OCI-LY1 (cell line): Measurements from ENCODE around the gene UPB1.

Source experiments
- H2AFZ ChIP-seq: fragments of 200-600 bp; sonication (generic), shearing (Covaris generic); 2 replicates; pipeline ENCODE4 v1.6.0; 2014; ENCODE audit warnings: antibody characterized with exemption, mild to moderate bottlenecking, low read length
- H3F3A ChIP-seq: fragments of 200-600 bp; sonication (generic), shearing (Covaris generic); 2 replicates; pipeline ENCODE4 v1.6.0; 2014; ENCODE audit warnings: mild to moderate bottlenecking, antibody characterized with exemption, low read length, moderate library complexity; ENCODE audit not compliant: insufficient read depth
- H3K27ac ChIP-seq: fragments of 200-600 bp; sonication (generic); 2 replicates; pipeline ENCODE4 v1.5.1; 2014; ENCODE audit warnings: low read length, mixed run types, mild to moderate bottlenecking, low read depth; ENCODE audit not compliant: poor library complexity, severe bottlenecking
- H3K27me3 ChIP-seq: fragments of 200-600 bp; sonication (generic); 2 replicates; pipeline ENCODE4 v1.6.0; 2014; ENCODE audit warnings: antibody characterized with exemption, mild to moderate bottlenecking, low read length, moderate library complexity; ENCODE audit not compliant: insufficient read depth
- H3K36me3 ChIP-seq: fragments of 200-600 bp; sonication (generic); 2 replicates; pipeline ENCODE4 v1.6.1; 2014; ENCODE audit warnings: mild to moderate bottlenecking, antibody characterized with exemption, low read length, moderate library complexity, mixed read lengths; ENCODE audit not compliant: insufficient read depth
- H3K4me1 ChIP-seq: fragments of 200-600 bp; sonication (generic); 2 replicates; pipeline ENCODE4 v1.5.1; 2014; ENCODE audit warnings: mild to moderate bottlenecking, low read length, moderate library complexity; ENCODE audit not compliant: insufficient read depth, severe bottlenecking
- H3K4me2 ChIP-seq: fragments of 200-600 bp; sonication (generic), shearing (Covaris generic); 2 replicates; pipeline ENCODE4 v1.6.1; 2014; ENCODE audit warnings: low read length
- H3K4me3 ChIP-seq: fragments of 200-600 bp; sonication (generic); 2 replicates; pipeline ENCODE4 v1.5.1; 2014; ENCODE audit warnings: low read length, low read depth, mild to moderate bottlenecking, mixed read lengths; ENCODE audit not compliant: poor library complexity, severe bottlenecking
- H3K79me2 ChIP-seq: fragments of 200-600 bp; shearing (Covaris generic); 2 replicates; pipeline ENCODE4 v1.6.1; 2016; ENCODE audit warnings: mixed run types, low read length, mixed read lengths; ENCODE audit not compliant: insufficient read depth
- H3K9ac ChIP-seq: fragments of 200-600 bp; sonication (generic), shearing (Covaris generic); 2 replicates; pipeline ENCODE4 v1.6.1; 2014; ENCODE audit warnings: mild to moderate bottlenecking, low read length, mixed read lengths
- H3K9me2 ChIP-seq: fragments of 200-600 bp; sonication (generic), shearing (Covaris generic); 2 replicates; pipeline ENCODE4 v1.6.1; 2014; ENCODE audit warnings: low read depth, mild to moderate bottlenecking, low read length, mixed read lengths
- H3K9me3 ChIP-seq: fragments of 200-600 bp; shearing (Covaris generic); 2 replicates; pipeline ENCODE4 v1.6.1; 2014; ENCODE audit warnings: low read length, mixed read lengths
- H4K20me1 ChIP-seq: fragments of 200-600 bp; sonication (generic), shearing (Covaris generic); 2 replicates; pipeline ENCODE4 v1.6.0; 2016; ENCODE audit warnings: mild to moderate bottlenecking, low read length; ENCODE audit not compliant: insufficient read depth
- CTCF ChIP-seq: fragments of 200-600 bp; sonication (generic), shearing (Covaris generic); IDR thresholded peaks from 2 replicates; pipeline ENCODE4 v1.5.1; 2017; ENCODE audit warnings: mild to moderate bottlenecking, antibody characterized with exemption, low read length, moderate library complexity, mixed read lengths
- EZH2 ChIP-seq: fragments of 200-600 bp; sonication (generic), shearing (Covaris generic); IDR thresholded peaks from 2 replicates; pipeline ENCODE4 v1.8.0; 2017; ENCODE audit warnings: borderline replicate concordance, mixed run types, mild to moderate bottlenecking, antibody characterized with exemption, low read length, moderate library complexity, mixed read lengths

UPB1 gene

GRCh38 chr22:24504540-24504939 lies 9.4 kb downstream of the UPB1 start:
- Histone ChIP-seq H3K27ac (no peak overlapping the region), H3K79me2 (no peaks in the 10 kb centered on the region), H3K9ac (no peak overlapping the region)

GRCh38 chr22:24504956-24505736 lies 10.0 kb downstream of the UPB1 start:
- H3K36me3 ChIP-seq = no peaks in the 10 kb centered on the region
- no peak overlapping the region for H3K4me3 ChIP-seq
- no peak overlapping the region for H3K27ac ChIP-seq
- H3K9ac ChIP-seq = no peak overlapping the region
- no peaks in the 10 kb centered on the region for H3K79me2 ChIP-seq
- no peaks in the 10 kb centered on the region for H4K20me1 ChIP-seq
- no peak overlapping the region for H2AFZ ChIP-seq
- H3K4me2 ChIP-seq = no peak overlapping the region
- TF ChIP-seq CTCF = no peak
- no peak for TF ChIP-seq EZH2
- H3K9me2 ChIP-seq = no peaks in the 10 kb centered on the region
- H3F3A ChIP-seq = peaks cover 4% of the 10 kb centered on the region
- peaks cover 53% of the 10 kb centered on the region for H3K4me1 ChIP-seq
- no peaks in the 10 kb centered on the region for H3K9me3 ChIP-seq
- H3K27me3 ChIP-seq = no peaks in the 10 kb centered on the region

More at GRCh38 chr22:24504540-24504939, 9.4 kb downstream of the UPB1 start:
- Histone ChIP-seq H3F3A (peaks cover 4% of the 10 kb centered on the region), H4K20me1 (no peaks in the 10 kb centered on the region), H3K27me3 (no peaks in the 10 kb centered on the region), H3K4me1 (peaks cover 54% of the 10 kb centered on the region), H3K36me3 (no peaks in the 10 kb centered on the region), H3K4me3 (no peak overlapping the region), H3K9me3 (no peaks in the 10 kb centered on the region), H2AFZ (no peak overlapping the region), H3K4me2 (no peak overlapping the region), H3K9me2 (no peaks in the 10 kb centered on the region)
- TF ChIP-seq EZH2 (no peak), CTCF (no peak)

- Histone ChIP-seq H3K9ac (peak overlapping the region; percentile 30; the same call in 1 of the 2 replicates), H2AFZ (no peak overlapping the region), H3K9me2 (no peaks in the 10 kb centered on the region), H3K9me3 (no peaks in the 10 kb centered on the region), H4K20me1 (no peaks in the 10 kb centered on the region), H3K36me3 (no peaks in the 10 kb centered on the region), H3F3A (peaks cover 4% of the 10 kb centered on the region), H3K79me2 (no peaks in the 10 kb centered on the region), H3K4me3 (peak overlapping the region; percentile 13), H3K4me2 (peak overlapping the region; percentile 46), H3K27ac (peak overlapping the region; percentile 85), H3K4me1 (peaks cover 53% of the 10 kb centered on the region), H3K27me3 (no peaks in the 10 kb centered on the region)
- TF ChIP-seq EZH2 (no peak), CTCF (no peak)
Measured at GRCh38 chr22:24506802-24507438, 11.8 kb downstream of the UPB1 start.
